HG03108 (cell line): ENCODE measurements around the gene BLOC1S5.
A peak's percentile ranks its signal among the peaks of the same experiment; 100 is the strongest.

Experiments used
- ATAC-seq: cut with Tn5 transposase; IDR thresholded peaks from one replicate; pipeline ENCODE4 v1.9.1; 2021; ENCODE audit warnings: moderate library complexity; ENCODE audit not compliant: unreplicated experiment

BLOC1S5 gene

GRCh38 chr6:8063761-8064637 is at the start of gene BLOC1S5:
Gene BLOC1S5 (minus strand): TSS chr6:8064389. CDS start chr6:8064376, 13 bp downstream.
- peak; percentile 90 for ATAC-seq

GRCh38 chr6:8113131-8113654 is 49.0 kb upstream of the BLOC1S5 start:
- no peak for ATAC-seq

- ATAC-seq, result no peak
These were observed 46.5 kb upstream of the BLOC1S5 start for GRCh38 chr6:8110725-8111124.

- peak; percentile 82 for ATAC-seq
These were observed 46.0 kb upstream of the BLOC1S5 start for GRCh38 chr6:8110117-8110721.

GRCh38 chr6:8108759-8109539 is 44.8 kb upstream of the BLOC1S5 start:
- ATAC-seq, result no peak

GRCh38 chr6:8108031-8108660 is 44.0 kb upstream of the BLOC1S5 start:
- no peak for ATAC-seq

GRCh38 chr6:8105791-8106190 is 41.6 kb upstream of the BLOC1S5 start:
- no peak for ATAC-seq

GRCh38 chr6:8103726-8104125 is 39.5 kb upstream of the BLOC1S5 start:
- ATAC-seq, result no peak

GRCh38 chr6:8102122-8102958 is 38.2 kb upstream of the BLOC1S5 start, which contains the start of gene EEF1E1:
Gene EEF1E1 (minus strand): TSS chr6:8102548. CDS start chr6:8102521, 27 bp downstream.
- ATAC-seq, result peak; percentile 99

GRCh38 chr6:8100159-8100854 is 36.1 kb upstream of the BLOC1S5 start:
- no peak for ATAC-seq

- ATAC-seq, result no peak
These were observed 26.5 kb upstream of the BLOC1S5 start for GRCh38 chr6:8090650-8091049.

- no peak for ATAC-seq
These were observed 24.7 kb upstream of the BLOC1S5 start for GRCh38 chr6:8088886-8089285.

- no peak for ATAC-seq
These were observed 23.9 kb upstream of the BLOC1S5 start for GRCh38 chr6:8087870-8088754.

- ATAC-seq, result no peak
These were observed 22.6 kb upstream of the BLOC1S5 start for GRCh38 chr6:8086755-8087306.

- no peak for ATAC-seq
These were observed 20.9 kb upstream of the BLOC1S5 start for GRCh38 chr6:8085053-8085511.

- no peak for ATAC-seq
These were observed 20.4 kb upstream of the BLOC1S5 start for GRCh38 chr6:8084586-8084985.

GRCh38 chr6:8082954-8083858 is 19.0 kb upstream of the BLOC1S5 start:
- no peak for ATAC-seq
